VCaP (cell line): ENCODE results near the gene BCL2L1.

Experiments used
- H3K27ac ChIP-seq: fragments of 450-650 bp; 2 replicates; pipeline ENCODE4 v1.5.1; 2017
- CTCF ChIP-seq: fragments of 450-650 bp; conservative IDR thresholded peaks from 2 replicates; pipeline ENCODE4 v1.5.1; 2017; ENCODE audit warnings: mild to moderate bottlenecking, moderate library complexity

The BCL2L1 gene

GRCh38 chr20:31759836-31760518 is 37.3 kb upstream of the BCL2L1 start:
- H3K27ac ChIP-seq: 0 out of 2 replicates have a peak overlapping the region, but pooled peaks have one; percentile 16
- no peak for TF ChIP-seq CTCF

- no peak for TF ChIP-seq CTCF
- no peak overlapping the region for H3K27ac ChIP-seq
Measured at GRCh38 chr20:31758991-31759390, 36.3 kb upstream of the BCL2L1 start.

GRCh38 chr20:31758521-31758920 is 35.9 kb upstream of the BCL2L1 start:
- TF ChIP-seq CTCF: no peak
- H3K27ac ChIP-seq: no peak overlapping the region

- no peak overlapping the region for H3K27ac ChIP-seq
- no peak for TF ChIP-seq CTCF
Measured at GRCh38 chr20:31757254-31757653, 34.6 kb upstream of the BCL2L1 start.

- TF ChIP-seq CTCF: no peak
- no peak overlapping the region for H3K27ac ChIP-seq
Measured at GRCh38 chr20:31751126-31751525, 28.5 kb upstream of the BCL2L1 start.

- no peak overlapping the region for H3K27ac ChIP-seq
- TF ChIP-seq CTCF: no peak
Measured at GRCh38 chr20:31749223-31749622, 26.6 kb upstream of the BCL2L1 start.

- TF ChIP-seq CTCF: no peak
- H3K27ac ChIP-seq: no peak overlapping the region; the same call in 1 of the 2 replicates
Measured at GRCh38 chr20:31747640-31748039, 25.0 kb upstream of the BCL2L1 start.

- peak overlapping the region; percentile 30 for H3K27ac ChIP-seq
Measured at GRCh38 chr20:31747028-31747427, 24.4 kb upstream of the BCL2L1 start.
